Calu3 (cell line): ENCODE results near the gene EPB41L3. TPM values are rescaled to one million over a fixed set of nuclear protein-coding genes. Genes with fewer than 3 reads are reported as not detected.

Source experiments
- BruUV-seq: library from RNA; stranded (reverse); fragments of 400-500 nt; replicated peaks from 2 replicates; lab custom pipeline; 2021; lab: Mats Ljungman, UMichigan
- CTCF ChIA-PET: fragments of 300-600 bp; sonication (Branson Sonifier 250); formaldehyde crosslinking; loops from one replicate; lab custom pipeline; 2022; ENCODE audit warnings: antibody characterized with exemption; lab: Charles Lee
- DNase-seq: peaks from one replicate; pipeline ENCODE4 v3.0.0; 2022
- H3K27ac Mint-ChIP-seq: one replicate; pipeline ENCODE4 v1.8.0; 2022; ENCODE audit warnings: mixed read lengths; ENCODE audit not compliant: unreplicated experiment
- H3K27me3 Mint-ChIP-seq: one replicate; pipeline ENCODE4 v1.8.0; 2022; ENCODE audit warnings: mixed read lengths; ENCODE audit not compliant: unreplicated experiment
- H3K36me3 Mint-ChIP-seq: one replicate; pipeline ENCODE4 v1.8.0; 2022; ENCODE audit warnings: mild to moderate bottlenecking, moderate library complexity, mixed read lengths; ENCODE audit not compliant: insufficient read depth, unreplicated experiment
- H3K4me1 Mint-ChIP-seq: one replicate; pipeline ENCODE4 v1.8.0; 2022; ENCODE audit warnings: mild to moderate bottlenecking, low read depth, mixed read lengths; ENCODE audit not compliant: unreplicated experiment
- H3K4me3 Mint-ChIP-seq: one replicate; pipeline ENCODE4 v1.8.0; 2022; ENCODE audit warnings: mild to moderate bottlenecking, low read depth, moderate library complexity, mixed read lengths; ENCODE audit not compliant: unreplicated experiment
- H3K9me3 Mint-ChIP-seq: one replicate; pipeline ENCODE4 v1.8.0; 2022; ENCODE audit warnings: low read depth, mixed read lengths; ENCODE audit not compliant: unreplicated experiment
- CTCF ChIP-seq: fragments of 200-600 bp; IDR thresholded peaks from one replicate; pipeline ENCODE4 v1.8.0; 2022; ENCODE audit warnings: antibody characterized with exemption; ENCODE audit not compliant: unreplicated experiment
- intact Hi-C: fragments of 100-400 bp; cut with micrococcal nuclease; formaldehyde crosslinking; loops from one replicate; pipeline ENCODE4 v1.10.0; 2022; ENCODE audit not compliant: unreplicated experiment
- total RNA-seq: library from RNA; stranded (reverse); gene quantifications from 2 replicates; pipeline ENCODE4 v1.2.3, GENCODE V29; 2022

The EPB41L3 gene
- total RNA-seq, 1 experiment from 2014 or later, result not detected

GRCh38 chr18:5539391-5539790, 4.4 kb downstream of the EPB41L3 start:
- intact Hi-C loops, result no loop called here
- Mint-ChIP-seq H3K4me3 (no peak overlapping the region), H3K27ac (no peak overlapping the region), H3K36me3 (no peaks in the 10 kb centered on the region), H3K4me1 (no peaks in the 10 kb centered on the region), H3K27me3 (no peaks in the 10 kb centered on the region), H3K9me3 (peaks cover 2% of the 10 kb centered on the region)
- no TSS peak for BruUV-seq
- DNase-seq, result no peak
- CTCF ChIA-PET, result no interaction called here
- no peak for TF ChIP-seq CTCF

- Mint-ChIP-seq H3K9me3 (peaks cover 2% of the 10 kb centered on the region), H3K27me3 (no peaks in the 10 kb centered on the region), H3K27ac (no peak overlapping the region), H3K36me3 (no peaks in the 10 kb centered on the region), H3K4me3 (no peak overlapping the region), H3K4me1 (no peaks in the 10 kb centered on the region)
- BruUV-seq, result no TSS peak
- CTCF ChIA-PET, result no interaction called here
- intact Hi-C loops, result no loop called here
- TF ChIP-seq CTCF, result no peak
- DNase-seq, result no peak
These were observed 5.3 kb downstream of the EPB41L3 start for GRCh38 chr18:5538544-5538943.

GRCh38 chr18:5537860-5538259, 5.9 kb downstream of the EPB41L3 start:
- no peaks in the 10 kb centered on the region for H3K27me3 Mint-ChIP-seq
- intact Hi-C loops, result no loop called here
- no peak overlapping the region for H3K4me3 Mint-ChIP-seq
- H3K4me1 Mint-ChIP-seq, result no peaks in the 10 kb centered on the region
- no peak for DNase-seq
- H3K36me3 Mint-ChIP-seq, result no peaks in the 10 kb centered on the region
- BruUV-seq, result no TSS peak
- H3K9me3 Mint-ChIP-seq, result peaks cover 2% of the 10 kb centered on the region
- TF ChIP-seq CTCF, result no peak
- CTCF ChIA-PET, result no interaction called here
- no peak overlapping the region for H3K27ac Mint-ChIP-seq

- DNase-seq, result no peak
- CTCF ChIA-PET, result no interaction called here
- Mint-ChIP-seq H3K27ac (no peak overlapping the region), H3K9me3 (peaks cover 10% of the 10 kb centered on the region), H3K4me3 (no peak overlapping the region), H3K27me3 (no peaks in the 10 kb centered on the region), H3K4me1 (no peaks in the 10 kb centered on the region), H3K36me3 (no peaks in the 10 kb centered on the region)
- BruUV-seq, result no TSS peak
- intact Hi-C loops, result no loop called here
- no peak for TF ChIP-seq CTCF
These were observed 9.0 kb downstream of the EPB41L3 start for GRCh38 chr18:5534845-5535244.

- intact Hi-C loops, result no loop called here
- Mint-ChIP-seq H3K36me3 (no peaks in the 10 kb centered on the region), H3K4me3 (no peak overlapping the region), H3K27me3 (no peaks in the 10 kb centered on the region), H3K9me3 (peaks cover 10% of the 10 kb centered on the region), H3K4me1 (no peaks in the 10 kb centered on the region), H3K27ac (no peak overlapping the region)
- no TSS peak for BruUV-seq
- DNase-seq, result no peak
- TF ChIP-seq CTCF, result no peak
- CTCF ChIA-PET, result no interaction called here
These were observed 11.7 kb downstream of the EPB41L3 start for GRCh38 chr18:5532066-5532465.
